Myocyte (in vitro differentiated cells): ENCODE results near the gene ACOT12. TPM values are rescaled to one million over a fixed set of nuclear protein-coding genes. Genes with fewer than 3 reads are reported as not detected.
"Not testable (repeated sequence)": the region's sequence is repeated elsewhere in the genome, so short reads cannot be mapped to it uniquely, and the experiment has no call there.

Experiments used
- DNase-seq: peaks from one replicate; pipeline ENCODE4 v3.0.0-alpha.2; 2012; ENCODE audit warnings: low read depth
- total RNA-seq: library from RNA; depleted of rRNA; stranded (reverse); fragments of >200 nt; gene quantifications from 2 replicates; pipeline ENCODE4 v1.2.3, GENCODE V29; 2014

Gene ACOT12
- total RNA-seq, 1 donor from 2014 or later: not detected

DNA sequence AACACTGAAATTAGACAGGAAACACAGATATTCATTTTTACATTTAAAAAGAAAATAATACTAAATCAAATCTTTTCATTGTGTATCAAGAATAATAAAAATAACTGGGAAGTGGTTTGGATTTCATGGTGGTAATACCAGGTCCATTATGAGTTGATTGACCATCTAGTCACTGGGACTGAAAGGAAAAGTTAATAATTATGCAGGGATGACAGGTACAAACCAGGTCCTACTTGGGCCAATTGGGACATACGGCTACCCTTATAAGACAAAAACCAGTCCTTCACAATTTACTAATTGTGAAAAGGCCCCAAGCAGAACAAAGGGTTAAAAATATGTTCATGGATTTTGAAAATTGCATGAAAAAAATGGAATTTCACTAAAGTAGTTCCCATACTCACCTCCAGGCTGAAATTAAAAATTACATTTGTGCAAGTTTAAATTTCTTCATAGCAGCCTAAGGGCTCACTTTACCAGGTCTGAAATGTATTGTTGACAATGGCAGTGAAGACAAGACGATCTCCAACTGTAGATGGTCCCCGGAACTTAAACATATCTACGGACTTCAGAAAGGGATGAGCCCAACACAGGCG lies 48.4 kb downstream of the ACOT12 start:
- no peak for DNase-seq

- DNase-seq: no peak
Observed at GRCh38 chr5:81344736-81345135, 49.2 kb downstream of the ACOT12 start.

- DNase-seq: not testable (repeated sequence)
Observed at GRCh38 chr5:81338213-81338612, 55.7 kb downstream of the ACOT12 start.

DNA sequence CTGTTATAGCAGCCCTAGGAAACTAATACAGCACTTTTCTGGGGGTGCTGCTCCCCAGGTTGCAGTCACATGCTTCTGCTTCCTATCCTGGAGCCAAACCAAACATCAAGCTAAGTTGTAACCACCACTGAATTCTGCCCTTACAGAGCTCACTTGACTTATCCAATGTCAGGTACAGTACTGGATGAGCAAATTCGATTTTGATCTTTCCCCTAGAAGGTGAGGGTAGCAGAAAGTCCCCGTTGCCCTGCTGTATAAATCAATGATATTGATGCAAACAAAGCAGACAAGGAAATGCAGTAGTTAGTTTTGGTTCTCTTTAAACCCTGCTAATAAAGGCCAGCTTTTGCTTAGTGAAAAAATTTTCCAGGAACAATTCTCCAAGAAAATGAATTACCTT lies 56.1 kb downstream of the ACOT12 start:
- no peak for DNase-seq

DNA sequence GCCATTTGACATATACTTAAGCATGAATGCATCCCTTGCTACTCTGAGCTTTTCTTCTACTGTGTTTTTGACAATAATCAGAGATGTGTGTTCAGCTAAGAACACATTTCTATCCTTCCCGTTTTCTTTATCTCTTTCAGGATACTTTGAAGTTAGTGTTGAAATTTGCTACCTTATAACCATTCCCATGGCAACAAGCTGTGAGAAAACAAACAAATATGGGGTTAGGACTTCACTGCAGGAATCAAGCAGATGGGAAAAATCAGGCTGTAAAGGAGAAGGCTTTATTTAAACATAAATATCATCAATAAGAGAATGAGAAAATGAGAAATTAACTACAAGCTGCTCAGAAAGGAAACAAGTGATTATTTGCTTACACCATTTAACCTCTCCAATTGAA lies 57.4 kb downstream of the ACOT12 start:
- no peak for DNase-seq

DNA sequence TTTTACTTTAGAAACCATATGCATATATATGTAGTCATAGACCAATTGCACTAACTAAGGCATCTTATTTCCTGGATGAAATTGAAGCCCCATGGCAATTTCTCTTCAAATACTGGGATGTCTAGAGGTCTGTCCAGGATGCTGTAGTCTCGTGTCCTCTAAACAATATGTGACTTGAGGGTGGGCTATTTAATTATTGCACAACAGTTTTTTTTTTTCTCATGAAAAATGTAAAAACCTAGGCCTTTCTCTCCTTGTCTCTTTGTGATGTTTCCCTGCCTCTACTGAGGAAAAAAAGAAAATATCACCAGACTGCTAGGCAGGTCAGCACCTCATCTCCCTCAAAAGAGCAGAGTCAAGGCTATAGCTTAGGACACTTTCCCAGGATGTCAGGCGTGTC lies 58.0 kb downstream of the ACOT12 start:
- no peak for DNase-seq

GRCh38 chr5:81334304-81335061 lies 59.5 kb downstream of the ACOT12 start:
- no peak for DNase-seq

DNA sequence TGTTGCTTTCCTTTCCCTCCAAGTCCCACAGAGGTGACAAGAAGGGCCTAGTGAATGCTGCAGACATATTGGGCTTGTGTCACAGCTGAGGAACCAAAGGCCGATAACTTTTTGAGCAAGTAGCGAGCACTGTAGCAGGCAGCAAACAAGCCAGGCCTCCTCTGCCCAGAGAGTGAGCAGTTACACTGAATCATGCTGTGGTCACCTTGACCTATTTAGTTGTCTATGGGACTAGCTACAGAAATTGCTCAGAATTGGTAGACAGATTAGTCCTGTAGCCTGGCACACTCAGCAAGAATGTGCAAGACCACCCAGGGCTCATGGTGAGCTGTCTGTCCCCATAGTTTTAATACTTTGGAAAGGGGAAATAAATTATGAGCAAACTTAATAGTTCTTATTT lies 67.4 kb downstream of the ACOT12 start:
- no peak for DNase-seq

DNA sequence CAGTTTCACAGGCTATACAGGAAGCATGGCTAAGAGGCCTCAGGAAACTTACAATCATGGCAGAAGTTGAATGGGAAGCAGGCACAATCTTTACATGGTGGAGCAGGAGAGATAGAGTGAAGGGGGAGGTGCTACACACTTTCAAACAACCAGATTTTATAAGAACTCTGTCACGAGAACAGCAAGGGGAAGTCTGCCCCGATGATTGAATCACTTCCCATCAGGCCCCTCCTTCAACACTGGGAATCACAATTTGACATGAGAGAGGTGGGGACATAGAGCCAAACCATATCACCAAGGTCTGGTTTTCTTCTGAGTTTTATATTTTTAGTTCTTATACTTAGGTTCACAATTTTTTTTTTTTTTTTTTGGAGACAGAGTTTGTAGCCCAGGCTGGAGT lies 76.4 kb downstream of the ACOT12 start:
- no peak for DNase-seq

DNA sequence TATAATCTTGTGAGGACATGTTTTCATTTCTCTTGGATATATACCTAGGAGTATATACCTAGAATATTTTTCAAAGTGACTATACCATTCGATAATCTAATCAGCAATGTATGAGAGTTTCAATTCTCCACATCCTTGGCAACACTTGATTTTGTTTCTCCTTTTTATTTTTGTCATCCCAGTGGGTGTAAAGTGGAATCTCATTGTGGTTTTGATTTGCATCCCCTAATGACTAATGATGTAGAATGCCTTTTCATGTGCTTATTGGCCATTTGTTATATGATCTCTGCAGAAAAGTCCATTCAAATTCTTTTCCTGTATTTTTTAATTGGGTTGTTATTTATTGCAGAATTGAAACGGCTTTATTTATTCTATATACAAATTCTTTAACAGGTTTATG lies 77.4 kb downstream of the ACOT12 start:
- no peak for DNase-seq

GRCh38 chr5:81315830-81316229 lies 78.1 kb downstream of the ACOT12 start:
- no peak for DNase-seq

GRCh38 chr5:81315336-81315735 lies 78.6 kb downstream of the ACOT12 start:
- no peak for DNase-seq

DNA sequence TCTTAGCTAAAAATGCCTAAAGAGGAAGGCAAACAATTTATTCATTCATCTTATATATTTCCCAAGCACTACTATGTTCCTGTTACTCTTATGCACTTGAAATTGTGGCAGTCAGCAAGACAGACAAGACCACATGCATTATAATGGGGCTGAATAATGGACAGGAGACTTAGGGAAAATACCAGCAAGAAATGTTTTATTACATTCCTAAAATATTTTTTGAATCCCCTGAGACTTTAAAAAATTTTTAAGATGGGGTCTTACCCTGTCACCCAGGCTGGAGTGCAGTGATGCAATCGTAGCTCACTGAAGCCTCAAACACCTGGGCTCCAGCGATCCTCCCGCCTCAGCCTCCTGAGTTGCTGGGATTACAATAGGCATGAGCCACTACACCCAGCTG lies 79.4 kb downstream of the ACOT12 start:
- no peak for DNase-seq

- DNase-seq: peak; percentile 18
Observed at GRCh38 chr5:81313686-81314085, 80.2 kb downstream of the ACOT12 start.

GRCh38 chr5:81313278-81313677 lies 80.7 kb downstream of the ACOT12 start:
- DNase-seq: no peak

DNA sequence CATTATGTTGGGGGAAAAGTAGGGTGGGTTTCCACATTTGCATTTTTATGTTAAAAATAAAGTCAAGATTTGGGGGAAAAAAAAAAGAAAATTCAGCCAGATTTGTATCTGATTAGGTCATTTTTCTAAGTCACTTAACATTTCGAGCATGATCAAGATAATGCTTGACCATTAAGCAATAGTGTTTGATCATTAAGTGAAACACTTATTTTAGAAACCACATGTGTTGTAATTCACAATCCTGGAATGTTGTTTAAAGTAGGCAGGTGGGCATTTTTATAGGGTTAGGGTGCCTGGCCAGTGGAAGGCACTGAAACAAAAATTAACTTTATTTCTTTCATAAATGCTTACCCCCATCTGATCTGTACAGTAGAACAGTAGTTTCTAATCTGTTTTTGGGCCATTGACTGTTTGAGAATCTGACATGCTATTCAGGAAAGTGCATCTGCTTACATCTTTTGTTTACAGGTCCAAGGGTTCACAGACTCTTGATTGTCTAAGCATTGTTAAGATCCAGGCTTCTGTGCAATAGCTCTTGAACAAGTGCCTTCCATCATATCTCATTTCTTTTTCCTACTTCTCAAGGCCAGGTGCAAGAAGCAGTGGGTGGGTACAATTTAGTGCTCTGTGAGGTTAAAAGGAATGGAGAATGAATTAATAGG lies 83.4 kb downstream of the ACOT12 start:
- no peak for DNase-seq

DNA sequence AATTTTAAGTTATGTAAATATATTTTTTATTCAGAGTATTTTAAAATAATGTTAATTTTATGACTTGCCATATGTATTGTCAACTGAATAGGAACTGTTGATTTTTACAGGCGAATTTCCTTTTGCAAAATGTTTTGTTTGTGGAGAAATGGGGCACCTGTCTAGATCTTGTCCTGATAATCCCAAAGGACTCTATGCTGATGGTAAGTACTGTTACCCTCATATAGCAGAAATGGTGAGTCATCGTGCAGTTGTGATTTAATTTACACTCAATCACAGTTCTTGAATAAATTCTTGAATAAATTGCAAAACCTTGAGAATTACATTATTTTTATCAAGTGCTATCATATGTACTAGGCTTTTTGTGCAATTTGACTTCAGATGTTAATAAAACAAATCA lies 85.1 kb downstream of the ACOT12 start:
- DNase-seq: no peak

DNA sequence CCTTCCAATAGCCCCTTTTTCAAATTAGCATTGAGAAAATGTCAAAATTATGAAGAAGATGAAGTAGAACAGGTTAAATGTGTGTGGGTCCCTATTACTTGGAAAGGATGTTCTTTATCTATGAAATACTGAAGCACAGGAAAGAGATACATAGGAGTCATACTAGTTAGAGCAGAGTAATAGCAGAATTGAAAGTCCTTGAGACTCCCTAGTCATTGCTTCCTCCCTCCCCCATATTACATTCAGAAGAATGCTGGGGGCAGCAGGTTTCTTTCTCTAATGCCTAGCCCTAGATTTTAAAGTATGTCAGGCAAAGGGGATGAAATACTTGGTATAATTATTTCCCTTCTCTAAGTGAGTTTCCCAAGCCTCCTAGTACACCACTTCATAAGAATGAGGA lies 88.1 kb downstream of the ACOT12 start:
- no peak for DNase-seq

DNA sequence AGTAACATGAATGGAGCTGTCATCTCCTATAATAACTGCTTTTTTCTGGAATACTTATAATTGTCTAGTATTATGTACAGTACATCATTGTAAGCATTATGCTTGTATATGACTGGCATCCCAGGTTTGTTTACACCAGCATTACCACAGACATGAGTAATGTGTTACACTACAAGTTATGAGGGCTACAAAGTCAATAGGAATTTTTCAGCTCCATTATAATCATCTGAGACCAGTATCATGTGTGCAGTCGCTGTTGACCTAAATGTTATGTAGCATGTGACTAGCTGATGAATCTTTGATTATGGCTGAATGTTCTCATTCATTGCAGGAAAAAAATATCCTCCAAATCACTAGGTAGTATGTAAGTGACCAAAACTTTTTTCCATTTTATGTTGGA lies 90.4 kb downstream of the ACOT12 start:
- no peak for DNase-seq

DNA sequence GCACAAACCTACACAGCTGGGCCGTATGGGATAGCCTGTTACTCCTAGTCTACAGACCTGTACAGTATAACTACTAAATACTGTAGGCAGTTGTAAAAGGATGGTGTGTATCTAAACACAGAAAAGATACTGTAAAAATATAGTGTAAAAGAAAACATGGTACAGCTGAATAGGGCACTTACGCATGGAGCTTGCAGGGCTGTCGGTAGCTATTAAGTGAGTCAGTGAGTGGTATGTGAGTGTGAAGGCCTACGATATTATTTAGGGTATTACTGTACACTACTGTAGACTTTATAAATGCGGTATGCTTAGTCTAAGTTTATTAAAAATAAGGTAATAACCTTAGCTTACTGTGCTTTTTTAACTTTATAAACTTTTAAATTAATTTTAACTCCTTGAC lies 91.3 kb downstream of the ACOT12 start:
- no peak for DNase-seq

DNA sequence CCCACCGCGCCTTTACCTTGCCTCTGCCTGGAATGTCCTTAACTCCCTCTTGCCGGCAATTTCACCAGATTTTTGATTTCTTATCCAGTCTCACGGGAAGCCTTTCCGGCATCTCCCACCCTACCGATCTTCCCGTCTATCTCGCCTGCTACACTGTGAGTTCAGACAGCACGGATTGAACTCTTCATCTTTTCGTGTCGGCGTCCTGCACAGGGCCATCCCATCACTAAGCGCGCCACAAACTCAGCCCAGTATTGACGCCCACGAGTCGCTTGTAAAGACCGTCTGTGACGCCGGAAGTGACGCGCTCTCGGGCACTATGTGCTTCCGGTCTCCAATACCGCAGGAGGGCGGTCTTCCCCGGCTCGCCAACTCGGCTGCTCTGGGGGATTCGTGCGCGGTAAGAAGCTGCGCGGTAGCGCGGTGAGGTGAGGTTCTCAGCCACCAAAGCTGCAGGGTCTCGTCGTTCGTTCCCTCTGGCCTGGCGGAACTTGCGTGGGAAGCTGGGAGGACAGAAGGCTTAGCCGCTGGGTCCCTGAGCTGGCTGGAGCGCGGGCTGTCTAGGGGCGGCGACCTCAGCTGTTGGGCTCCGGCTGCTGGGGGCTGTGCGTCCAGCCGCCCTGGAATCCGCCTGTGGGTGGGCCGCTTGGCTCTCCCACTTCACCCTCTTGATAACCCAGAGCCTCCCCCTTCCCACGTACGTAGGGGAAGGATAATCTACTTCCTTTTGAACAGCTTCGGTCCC lies 92.5 kb downstream of the ACOT12 start, which contains the start of gene ZCCHC9:
Gene ZCCHC9, plus strand, starts transcription at position 317 of the 745 bp plus-strand sequence. CDS start 3,171 bp downstream, outside the sequence.
- peak; percentile 96 for DNase-seq

- no peak for DNase-seq
Observed at GRCh38 chr5:81300921-81301270, 93.0 kb downstream of the ACOT12 start.
